Measurements from ENCODE around the gene DHRSX. TPM values are rescaled to one million over a fixed set of nuclear protein-coding genes. Genes with fewer than 3 reads are reported as not detected.

The DHRSX gene
- total and polyA plus RNA-seq, 2 of the 8 experiments (the other 6 are each of a cell fraction or from before 2014, with no cell fraction given), result 35.1 to 43.4 TPM

DNA sequence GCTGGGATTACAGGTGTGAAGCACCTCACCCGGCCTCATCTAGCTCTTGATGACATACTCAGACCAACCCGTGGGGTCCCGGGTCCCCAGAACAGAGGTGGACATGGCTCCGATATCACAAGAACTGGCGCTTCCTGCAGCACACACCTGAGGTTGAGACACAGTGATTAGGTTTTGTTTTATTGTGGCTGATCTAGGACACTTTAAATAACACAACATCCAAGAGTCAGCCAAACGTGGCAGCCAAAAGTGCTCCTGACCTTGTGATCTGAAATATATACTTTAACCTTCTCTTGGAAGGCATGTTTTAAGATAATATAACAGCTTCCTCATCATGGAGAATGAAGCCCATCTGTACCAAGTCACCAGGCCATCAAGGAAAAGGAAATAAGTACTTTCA lies 198.9 kb downstream of the DHRSX start:
- no peak overlapping the region for H3K4ac ChIP-seq (replicated peaks; ENCODE audit: insufficient read length, low read depth, low read length)
- H3K36me3 ChIP-seq (ENCODE audit: control insufficient read depth in 2 of 4, insufficient read depth in 4 of 4, low read length in 3 of 4), result no peaks in the 10 kb centered on the region
- 91% methylated on average over 6 of the region's 6 CpGs; no CpG with 5 or more reads in 1 of the 2 experiments for WGBS, 2 experiments (ENCODE audit: extremely low coverage in 1 of 2, insufficient coverage in 1 of 2, insufficient read length in 1 of 2, insufficient replicate concordance in 2 of 2, low coverage in 1 of 2, low lambda C conversion rate in 2 of 2, missing lambda C conversion rate in 1 of 2)
- no peak overlapping the region for H4K5ac ChIP-seq (ENCODE audit: insufficient read length, low read depth, low read length)
- no peaks in the 10 kb centered on the region for H3K79me2 ChIP-seq (ENCODE audit: control insufficient read depth in 1 of 2, insufficient read depth in 2 of 2, low read length in 2 of 2)
- H2AK5ac ChIP-seq (ENCODE audit: low read depth, low read length), result no peak overlapping the region
- H3K27ac ChIP-seq (ENCODE audit: low read depth, low read length), result no peak overlapping the region
- no peak overlapping the region for H3K14ac ChIP-seq (ENCODE audit: insufficient read length)
- H3K9me3 ChIP-seq (ENCODE audit: insufficient read depth in 2 of 2, low read depth in 1 of 2, low read length in 1 of 2), result no peaks in the 10 kb centered on the region
- no peak overlapping the region for H3K18ac ChIP-seq (ENCODE audit: extremely low read depth, low read length)
- H3K27me3 ChIP-seq (replicated peaks in 1 of 4; ENCODE audit: control insufficient read depth in 3 of 4, extremely low read depth in 1 of 4, insufficient read depth in 3 of 4, low read length in 3 of 4), result no peaks in the 10 kb centered on the region
- no peak overlapping the region for H3K4me3 ChIP-seq (ENCODE audit: extremely low read depth in 1 of 4, insufficient read depth in 2 of 4, low read depth in 3 of 4, low read length in 4 of 4)
- H4K91ac ChIP-seq (replicated peaks; ENCODE audit: insufficient read length, low read length), result no peak overlapping the region
- H4K20me1 ChIP-seq (replicated peaks in 1 of 2; ENCODE audit: control insufficient read depth in 1 of 2, insufficient read depth in 2 of 2, low read length in 2 of 2), result peaks cover 0 to 2% of the 10 kb centered on the region in 2 experiments
- CTCF ChIA-PET (ENCODE audit: partially characterized antibody), result no interaction called here
- H3K79me1 ChIP-seq (ENCODE audit: low read depth, low read length), result no peaks in the 10 kb centered on the region
- no peak overlapping the region for H2BK12ac ChIP-seq (ENCODE audit: low read depth, low read length)
- no peak overlapping the region for H4K8ac ChIP-seq (ENCODE audit: extremely low read depth, insufficient read depth, low read length)
- H3K4me1 ChIP-seq (replicated peaks in 1 of 4; ENCODE audit: control insufficient read depth in 3 of 4, insufficient read depth in 4 of 4, low read length in 3 of 4), result no peaks in the 10 kb centered on the region
- H2BK120ac ChIP-seq (replicated peaks; ENCODE audit: low read depth, low read length), result no peak overlapping the region
- no peak overlapping the region for H2AFZ ChIP-seq (ENCODE audit: low read length)
- DNase-seq (ENCODE audit: low read depth in 1 of 2, low spot score in 2 of 2) (no peak), FAIRE-seq (no peak)
- TF ChIP-seq EP300 (IDR thresholded peaks at IDR 0.05; ENCODE audit: borderline replicate concordance in 1 of 2, low read depth in 2 of 2, low read length in 2 of 2) (no peak), TAF7 (optimal IDR thresholded peaks at IDR 0.05; ENCODE audit: borderline replicate concordance, low read depth, low read length) (no peak), RFX5 (IDR thresholded peaks at IDR 0.05; ENCODE audit: borderline replicate concordance, low read depth, low read length) (no peak), RNF2 (IDR thresholded peaks at IDR 0.05; ENCODE audit: borderline replicate concordance, low read depth, low read length, missing control alignments, poor library complexity, severe bottlenecking) (no peak), SP4 (IDR thresholded peaks at IDR 0.05; ENCODE audit: low read length) (no peak), KDM1A (IDR thresholded peaks at IDR 0.05; ENCODE audit: borderline replicate concordance, low read length) (no peak), POU5F1 (IDR thresholded peaks at IDR 0.05; ENCODE audit: low read depth, low read length) (no peak), RXRA (IDR thresholded peaks at IDR 0.05; ENCODE audit: insufficient read depth, low read depth, low read length) (no peak), CBX8 (IDR thresholded peaks at IDR 0.05; ENCODE audit: borderline replicate concordance, low read depth, low read length) (no peak), MAFK (IDR thresholded peaks at IDR 0.05; ENCODE audit: low read depth, low read length) (no peak), ATF2 (IDR thresholded peaks at IDR 0.05; ENCODE audit: low read length) (no peak), RAD21 (IDR thresholded peaks at IDR 0.05 in 1 of 2, conservative IDR thresholded peaks at IDR 0.05 in 1 of 2; ENCODE audit: low read depth in 2 of 2, low read length in 2 of 2) (no peak)
- H3K23ac ChIP-seq (ENCODE audit: insufficient read length), result no peak overlapping the region
- no peak overlapping the region for H3K4me2 ChIP-seq (ENCODE audit: insufficient read depth in 1 of 2, low read depth in 2 of 2, low read length in 2 of 2)
- H3K23me2 ChIP-seq (ENCODE audit: low read depth, low read length), result peaks cover 8% of the 10 kb centered on the region; the same call in 1 of the 2 replicates
- no peak overlapping the region for H2BK20ac ChIP-seq (ENCODE audit: low read length)
- no peak overlapping the region for H3K9ac ChIP-seq (replicated peaks in 1 of 4; ENCODE audit: extremely low read depth in 1 of 4, low read depth in 3 of 4, low read length in 3 of 4)
- no peak overlapping the region for H2BK5ac ChIP-seq (ENCODE audit: low read depth, low read length)
- no peak overlapping the region for H2BK15ac ChIP-seq (ENCODE audit: low read length)
- H3K56ac ChIP-seq (replicated peaks; ENCODE audit: insufficient read length, low read depth, low read length), result no peak overlapping the region
- POLR2A ChIA-PET (ENCODE audit: partially characterized antibody), result no interaction called here
